ENCODE measurements around the gene CBX3. TPM values are rescaled to one million over a fixed set of nuclear protein-coding genes. Genes with fewer than 3 reads are reported as not detected.

The CBX3 gene
- total RNA-seq, 2 donors from 2014 or later, result 213 to 219 TPM

- TF ChIP-seq CTCF (conservative IDR thresholded peaks at IDR 0.05), result no peak
- 83 to 88% methylated on average over 5 of the region's 5 CpGs for WGBS, 2 experiments (ENCODE audit: insufficient coverage in 1 of 2, insufficient read length in 1 of 2)
- peaks cover 17% of the 10 kb centered on the region for H3K9me3 Mint-ChIP-seq
Measured at GRCh38 chr7:26180792-26181198, 20.8 kb upstream of the CBX3 start.

GRCh38 chr7:26181474-26182227 is 19.9 kb upstream of the CBX3 start:
- H3K9me3 Mint-ChIP-seq, result peaks cover 12% of the 10 kb centered on the region
- Histone ChIP-seq H3K4me1 (ENCODE audit: control insufficient read depth, insufficient read depth, low read length) (no peaks in the 10 kb centered on the region), H3K27me3 (ENCODE audit: control insufficient read depth, insufficient read depth, low read length, poor library complexity, severe bottlenecking) (no peaks in the 10 kb centered on the region), H3K9me3 (ENCODE audit: control insufficient read depth, low read length) (no peaks in the 10 kb centered on the region), H3K9ac (ENCODE audit: extremely low read depth, low read length, poor library complexity, severe bottlenecking) (no peak overlapping the region), H3K27ac (ENCODE audit: low read depth, low read length) (no peak overlapping the region), H3K36me3 (ENCODE audit: control insufficient read depth, insufficient read depth, low read length) (peaks cover 8% of the 10 kb centered on the region), H3K4me3 (ENCODE audit: low read length) (no peak overlapping the region)
- no peak for DNase-seq
- WGBS, 2 experiments (ENCODE audit: insufficient coverage in 1 of 2, insufficient read length in 1 of 2), result 94% methylated on average over 3 of the region's 3 CpGs; no CpG with 5 or more reads in 1 of the 2 experiments
- TF ChIP-seq CTCF (conservative IDR thresholded peaks at IDR 0.05), result no peak
- no peak overlapping the region for H3K4me3 Mint-ChIP-seq
- H3K27me3 Mint-ChIP-seq (ENCODE audit: insufficient read depth), result no peaks in the 10 kb centered on the region
- H3K36me3 Mint-ChIP-seq (ENCODE audit: low read depth), result peaks cover 43% of the 10 kb centered on the region
- peak overlapping the region; percentile 82 for H3K27ac Mint-ChIP-seq
- peaks cover 14% of the 10 kb centered on the region for H3K4me1 Mint-ChIP-seq

More at GRCh38 chr7:26180792-26181198, 20.8 kb upstream of the CBX3 start:
- Histone ChIP-seq H3K9ac (ENCODE audit: extremely low read depth, low read length, poor library complexity, severe bottlenecking) (no peak overlapping the region), H3K27ac (ENCODE audit: low read depth, low read length) (no peak overlapping the region), H3K4me1 (ENCODE audit: control insufficient read depth, insufficient read depth, low read length) (no peaks in the 10 kb centered on the region), H3K9me3 (ENCODE audit: control insufficient read depth, low read length) (no peaks in the 10 kb centered on the region), H3K27me3 (ENCODE audit: control insufficient read depth, insufficient read depth, low read length, poor library complexity, severe bottlenecking) (no peaks in the 10 kb centered on the region), H3K4me3 (ENCODE audit: low read length) (no peak overlapping the region), H3K36me3 (ENCODE audit: control insufficient read depth, insufficient read depth, low read length) (peaks cover 8% of the 10 kb centered on the region)
- DNase-seq, result no peak
- no peaks in the 10 kb centered on the region for H3K27me3 Mint-ChIP-seq (ENCODE audit: insufficient read depth)
- peaks cover 14% of the 10 kb centered on the region for H3K4me1 Mint-ChIP-seq
- H3K4me3 Mint-ChIP-seq, result no peak overlapping the region
- peaks cover 42% of the 10 kb centered on the region for H3K36me3 Mint-ChIP-seq (ENCODE audit: low read depth)
- H3K27ac Mint-ChIP-seq, result no peak overlapping the region

GRCh38 chr7:26182283-26182682 is 19.3 kb upstream of the CBX3 start:
- H3K27ac Mint-ChIP-seq, result peak overlapping the region; percentile 44

More at GRCh38 chr7:26182283-26182682, 19.3 kb upstream of the CBX3 start:
- Histone ChIP-seq H3K36me3 (ENCODE audit: control insufficient read depth, insufficient read depth, low read length) (peaks cover 11% of the 10 kb centered on the region), H3K4me3 (ENCODE audit: low read length) (no peak overlapping the region), H3K27ac (ENCODE audit: low read depth, low read length) (no peak overlapping the region), H3K9me3 (ENCODE audit: control insufficient read depth, low read length) (no peaks in the 10 kb centered on the region), H3K9ac (ENCODE audit: extremely low read depth, low read length, poor library complexity, severe bottlenecking) (no peak overlapping the region), H3K4me1 (ENCODE audit: control insufficient read depth, insufficient read depth, low read length) (no peaks in the 10 kb centered on the region), H3K27me3 (ENCODE audit: control insufficient read depth, insufficient read depth, low read length, poor library complexity, severe bottlenecking) (no peaks in the 10 kb centered on the region)
- H3K27me3 Mint-ChIP-seq (ENCODE audit: insufficient read depth), result no peaks in the 10 kb centered on the region
- peaks cover 9% of the 10 kb centered on the region for H3K9me3 Mint-ChIP-seq
- peaks cover 14% of the 10 kb centered on the region for H3K4me1 Mint-ChIP-seq
- no peak overlapping the region for H3K4me3 Mint-ChIP-seq
- TF ChIP-seq CTCF (conservative IDR thresholded peaks at IDR 0.05), result no peak
- 93 to 98% methylated on average over 4 to 6 of the region's 6 CpGs for WGBS, 2 experiments (ENCODE audit: insufficient coverage in 1 of 2, insufficient read length in 1 of 2)
- DNase-seq, result no peak
- peaks cover 40% of the 10 kb centered on the region for H3K36me3 Mint-ChIP-seq (ENCODE audit: low read depth)

Measured in endodermal cell (in vitro differentiated cells).